Kidney capillary endothelial cell (primary cell): ENCODE results near the gene WBP1.
"Not testable (repeated sequence)": the region's sequence is repeated elsewhere in the genome, so short reads cannot be mapped to it uniquely, and the experiment has no call there.

ENCODE experiments used
- DNase-seq: peaks from one replicate; pipeline ENCODE4 v3.0.0-alpha.2; 2018; ENCODE audit warnings: low spot score

The WBP1 gene

DNA sequence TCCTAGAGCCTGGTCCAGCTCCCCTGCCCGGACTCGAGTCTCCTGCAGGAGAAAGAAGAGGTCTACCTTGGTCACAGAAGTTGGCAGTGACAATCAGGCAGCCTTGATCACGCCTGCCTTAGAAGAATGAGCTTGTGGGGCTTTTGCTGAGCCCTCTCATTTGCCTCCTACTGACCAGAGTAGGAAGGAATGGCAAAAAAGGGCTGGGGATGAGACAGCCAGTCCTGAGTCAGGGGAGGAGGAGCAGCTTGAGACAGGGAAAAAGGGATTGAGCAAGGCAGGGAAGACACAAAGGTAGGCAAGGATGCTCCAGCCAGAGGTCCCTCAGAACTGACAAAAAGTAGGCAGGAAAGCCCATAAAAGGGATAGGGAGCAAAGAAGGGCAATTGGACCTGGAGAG, 30.7 kb upstream of the WBP1 start:
- no peak for DNase-seq

DNA sequence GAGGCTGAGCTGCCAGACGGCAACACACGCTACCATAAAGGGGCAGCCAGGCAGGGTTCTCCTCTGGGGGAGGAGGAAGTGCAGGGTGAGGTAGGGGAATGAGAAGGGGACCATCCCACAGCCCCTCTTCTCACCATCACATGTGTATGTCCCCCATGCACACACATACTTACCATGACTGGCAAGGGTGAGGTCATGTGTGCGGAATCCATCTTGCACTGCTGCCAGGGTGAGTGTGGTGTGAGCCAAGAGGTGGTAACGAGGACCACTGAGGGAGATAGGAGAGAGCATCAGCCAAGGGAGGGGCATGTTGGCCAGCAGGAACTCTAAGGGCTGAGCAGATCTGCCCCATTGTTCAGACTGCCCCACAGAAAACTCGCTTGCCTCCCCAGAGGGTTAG, 29.6 kb upstream of the WBP1 start:
- no peak for DNase-seq

DNA sequence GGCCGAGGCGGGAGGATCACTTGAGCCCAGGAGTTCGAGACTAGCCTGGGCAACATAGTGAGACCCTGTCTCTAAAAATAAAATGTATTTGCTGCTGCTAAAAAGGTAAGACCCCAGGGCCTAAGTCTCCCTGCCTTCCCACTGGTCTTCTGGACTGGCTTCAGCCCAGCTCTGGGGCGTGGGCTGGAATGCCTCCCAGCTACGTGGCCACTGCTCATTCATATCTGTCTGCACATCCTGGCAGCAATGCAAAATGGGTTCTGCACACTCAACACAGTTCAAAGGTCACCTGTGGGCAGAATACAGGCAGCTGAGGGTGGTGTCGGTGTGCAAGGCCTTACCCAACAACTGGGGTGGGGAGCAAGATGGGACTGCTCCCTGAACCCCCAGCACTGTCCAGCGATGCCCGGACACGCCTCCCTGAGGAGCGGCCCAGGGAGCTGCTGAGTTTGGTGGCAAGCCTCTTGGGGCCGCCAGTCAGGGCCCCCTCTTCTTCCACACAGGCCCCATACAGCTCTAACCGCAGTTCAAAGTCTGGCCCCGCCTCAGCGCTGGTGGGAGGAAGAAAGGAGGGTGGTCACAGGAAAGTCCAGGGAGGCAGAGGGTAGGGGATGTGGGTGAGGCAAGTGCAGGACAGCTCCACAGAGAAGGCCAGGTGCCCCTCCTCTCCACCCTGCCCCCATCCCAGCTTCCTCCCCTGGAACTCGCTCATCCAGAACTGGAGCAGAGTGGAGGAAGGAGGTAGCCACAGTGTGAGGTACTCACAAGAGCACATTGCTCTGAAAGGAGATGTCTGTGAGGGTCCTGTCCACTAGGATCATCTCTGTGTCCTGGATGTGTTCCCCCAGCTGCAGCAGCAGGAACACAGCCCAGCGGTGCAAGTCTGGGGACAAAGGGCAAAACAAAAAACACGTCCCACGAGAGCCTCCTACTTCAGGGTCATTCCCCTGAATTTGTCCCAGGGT, 28.5 kb upstream of the WBP1 start:
- no peak for DNase-seq

DNA sequence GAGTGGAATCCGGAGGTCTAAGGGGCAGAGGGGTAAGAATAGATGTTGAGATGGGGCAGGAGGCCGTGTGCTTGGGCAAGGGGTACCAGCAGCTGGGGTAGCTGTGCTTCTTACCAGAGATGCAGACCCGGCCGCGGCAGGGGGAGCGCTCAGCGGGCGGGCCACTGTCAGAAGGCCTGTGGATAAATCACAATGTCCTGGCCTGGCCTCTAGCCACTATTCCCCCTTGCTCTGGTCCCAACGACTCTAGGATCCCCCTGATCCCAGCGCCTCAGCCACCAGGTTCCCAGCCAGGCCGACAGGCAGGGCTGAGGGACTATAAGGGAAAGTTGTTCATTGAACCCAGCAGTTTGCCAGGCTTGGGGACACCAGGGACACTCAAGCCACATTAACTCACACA, 27.7 kb upstream of the WBP1 start:
- DNase-seq, result no peak

DNA sequence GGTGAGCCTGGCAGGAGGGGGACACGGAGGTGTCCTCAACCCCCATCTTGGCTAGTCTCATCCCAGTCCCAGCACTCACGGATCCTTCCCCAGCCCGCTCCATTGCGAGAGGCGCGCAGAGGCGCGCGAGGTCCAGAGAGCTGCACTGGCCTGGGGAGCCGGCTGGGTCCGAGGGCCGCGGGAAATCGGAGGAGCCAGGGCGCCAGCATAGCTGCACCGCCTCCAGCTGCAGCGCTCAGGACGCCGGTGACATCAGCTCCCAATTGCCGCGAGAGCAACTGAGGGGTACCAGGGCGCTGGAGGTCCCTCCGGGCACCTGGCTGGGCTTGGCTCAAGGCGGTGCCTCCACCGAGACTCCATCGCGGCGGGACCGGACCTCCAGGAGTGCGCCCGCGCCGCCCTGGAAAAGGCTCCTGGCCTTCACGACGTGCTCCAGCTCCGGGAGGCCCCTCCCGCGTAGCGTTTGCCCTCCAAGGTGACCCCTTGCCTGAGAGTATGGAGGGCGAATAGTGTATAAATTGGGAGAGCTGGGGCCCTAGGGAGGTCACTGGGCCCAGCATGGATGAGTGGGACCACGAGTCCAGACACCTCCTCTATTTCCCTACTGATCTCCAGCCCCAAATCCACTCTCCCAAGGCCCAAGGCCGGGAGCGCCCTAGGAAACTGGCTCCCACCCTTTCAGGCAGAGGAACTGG, 22.0 kb upstream of the WBP1 start:
- DNase-seq, result no peak

DNA sequence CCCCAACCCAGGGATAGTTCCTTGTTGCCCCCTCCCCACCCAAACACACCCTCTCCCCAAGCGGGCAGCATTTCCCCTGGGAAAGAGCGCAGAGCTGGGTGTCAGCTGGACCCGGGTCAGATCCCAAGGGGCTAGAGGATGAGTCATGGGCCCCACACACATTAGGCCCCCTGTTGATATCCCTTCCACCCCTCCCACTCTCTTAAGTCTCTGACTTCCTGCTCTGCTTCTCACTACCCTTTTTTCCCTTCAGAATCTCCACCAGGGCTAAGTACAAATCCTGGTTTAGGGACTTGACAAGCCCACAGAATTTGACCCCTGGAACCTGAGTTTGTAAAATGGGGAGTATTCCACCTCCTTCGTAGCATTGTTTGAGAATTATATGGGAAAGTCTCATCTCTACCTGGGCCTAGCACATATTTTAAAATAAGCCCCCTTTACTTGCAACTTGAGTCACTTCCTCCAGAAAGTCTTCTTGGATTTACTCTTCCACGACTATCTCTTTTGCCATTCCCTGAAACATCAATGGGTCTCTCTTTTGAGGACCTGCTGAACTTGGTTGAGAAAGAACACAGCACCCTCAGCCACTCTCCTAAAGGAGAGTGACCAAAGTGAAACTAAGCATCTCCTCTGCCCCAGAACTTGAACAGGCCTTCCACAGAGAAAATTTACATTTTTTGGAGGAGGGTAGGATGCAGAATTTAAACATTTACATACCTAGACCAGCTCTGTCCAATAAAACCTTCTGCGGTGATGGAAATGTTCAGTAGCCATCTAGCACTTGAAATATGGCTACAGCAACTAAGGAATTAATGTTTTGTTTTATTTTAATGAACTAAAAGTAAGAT, 21.2 kb upstream of the WBP1 start:
- no peak for DNase-seq

DNA sequence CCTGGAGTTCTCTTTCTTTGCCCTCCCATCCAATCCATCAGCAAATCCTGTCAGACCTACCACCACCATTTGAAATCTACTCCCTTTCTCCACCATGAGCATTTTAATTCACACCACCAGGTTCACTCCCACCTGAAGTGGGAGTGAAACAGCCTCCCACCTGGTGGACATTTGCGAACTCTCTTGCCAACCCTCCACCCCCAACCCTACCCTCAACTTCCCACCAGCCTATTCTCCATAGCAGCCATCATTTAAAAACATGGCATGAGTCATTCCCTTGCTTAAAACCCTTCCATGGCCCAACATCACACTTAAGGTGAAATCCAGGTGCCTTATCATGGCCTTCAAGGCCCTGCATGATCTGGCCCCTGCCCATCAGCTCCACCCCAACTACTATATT, 20.0 kb upstream of the WBP1 start:
- DNase-seq, result no peak

DNA sequence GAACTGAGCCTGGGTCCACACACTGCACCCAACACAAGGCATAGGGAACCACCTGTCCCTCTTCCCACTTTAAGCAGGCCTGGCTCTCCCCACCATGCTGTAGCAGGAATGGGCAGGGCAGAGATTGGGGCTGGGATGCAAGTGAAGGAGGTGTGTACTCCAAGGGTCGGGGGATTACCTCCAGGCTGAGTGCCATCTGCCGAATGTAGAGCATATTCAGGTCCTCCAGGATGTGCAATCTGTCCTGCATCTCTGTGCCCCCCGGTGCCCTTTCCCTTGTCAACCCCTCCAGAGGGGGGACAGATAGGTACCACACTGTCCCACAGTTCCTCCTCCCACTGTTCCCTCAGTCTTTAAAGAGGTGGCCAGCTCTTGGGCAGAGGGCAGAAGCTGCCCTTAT, 18.9 kb upstream of the WBP1 start:
- DNase-seq, result no peak

DNA sequence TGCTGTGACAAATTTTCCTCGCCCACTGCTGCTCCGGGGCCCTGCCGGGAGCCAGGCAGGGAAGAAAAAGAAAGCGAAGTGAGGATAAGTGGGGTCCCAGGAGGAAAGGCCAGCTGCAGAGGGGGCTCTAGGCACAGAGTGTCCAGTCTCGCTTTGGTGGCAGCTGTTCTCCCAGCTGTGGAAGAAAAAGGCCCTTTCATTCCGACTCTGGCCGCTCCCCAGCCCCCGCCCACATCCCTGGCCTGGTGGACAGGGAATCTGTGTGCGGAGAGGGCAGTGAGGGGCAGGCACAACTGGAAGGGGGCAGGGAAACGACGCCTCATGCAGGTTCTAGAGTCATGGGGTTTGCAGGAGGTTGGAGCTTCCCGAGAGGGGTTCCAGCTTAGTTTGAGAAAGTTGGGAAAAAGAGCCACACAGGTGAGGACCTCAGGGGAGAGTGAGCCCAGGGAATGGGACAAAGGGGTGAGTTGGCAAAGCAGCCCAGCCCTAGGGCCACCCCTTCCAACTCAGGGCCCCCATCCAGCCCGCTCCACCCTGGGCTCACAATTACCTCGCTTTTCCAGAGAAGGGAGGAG, 18.3 kb upstream of the WBP1 start:
- DNase-seq, result no peak

DNA sequence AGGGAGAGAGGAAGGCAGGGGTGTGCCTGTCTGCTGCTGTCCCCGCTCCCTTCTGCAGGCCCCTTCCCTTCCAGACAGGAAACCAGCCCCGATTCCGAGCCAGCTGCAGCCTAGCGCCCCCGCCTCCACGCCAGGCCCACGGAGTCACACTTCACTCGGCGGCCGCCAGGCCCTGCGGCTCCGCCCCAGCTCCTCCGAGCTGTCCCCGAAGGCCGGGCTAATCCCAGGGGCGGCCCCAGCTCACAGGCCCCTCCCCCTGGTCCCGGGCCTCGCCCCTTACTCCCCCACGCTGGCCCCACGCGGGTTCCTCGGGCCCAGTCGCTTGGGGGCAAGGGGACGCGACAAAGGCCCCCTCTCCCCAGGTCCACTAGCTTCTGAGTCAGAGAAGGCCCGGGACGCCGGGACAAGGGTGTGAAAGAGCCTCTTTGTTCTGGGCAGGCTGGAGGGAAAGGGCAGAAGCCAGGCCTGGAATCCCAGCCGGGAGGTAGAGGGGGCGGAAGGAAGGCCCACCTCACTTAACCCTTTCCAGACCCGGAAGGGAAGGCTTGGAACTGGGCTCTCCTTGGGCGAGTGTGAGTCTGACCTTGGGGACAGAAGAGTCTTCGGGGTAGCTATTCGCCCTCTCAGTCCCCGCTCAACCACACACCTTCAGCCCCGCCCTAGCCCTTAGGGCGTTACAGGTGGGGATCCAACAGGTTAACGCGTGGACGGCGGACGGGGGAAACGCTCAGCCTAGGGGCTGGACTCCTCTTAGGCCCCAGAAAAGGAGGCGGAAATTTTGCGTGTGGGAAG, 17.7 kb upstream of the WBP1 start:
- peak; percentile 60 for DNase-seq

DNA sequence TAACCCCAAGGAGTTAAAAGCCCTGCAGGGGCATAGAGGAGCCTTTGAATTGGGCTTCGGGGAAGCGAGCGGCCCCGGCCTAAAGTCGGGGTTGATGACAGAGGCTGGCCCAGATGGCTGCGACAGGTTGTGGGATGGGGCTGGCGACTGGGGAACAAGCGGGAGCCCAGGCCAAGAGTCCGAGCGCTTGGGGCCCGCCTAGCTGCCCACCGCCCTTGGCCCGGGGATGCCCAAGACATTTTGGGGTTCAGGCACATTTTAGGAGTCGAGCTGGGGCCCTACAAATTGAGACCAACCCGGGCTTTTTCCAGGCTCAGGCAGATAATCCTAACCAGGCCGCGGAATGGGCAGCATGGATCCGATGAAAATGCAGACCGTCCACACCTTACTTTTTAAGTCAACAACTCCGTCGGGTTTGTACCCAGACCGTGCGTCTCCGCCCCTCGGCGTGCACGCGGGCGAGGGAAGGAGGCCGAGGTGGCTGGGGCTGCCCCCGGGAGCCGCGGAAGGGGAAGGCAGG, 17.0 kb upstream of the WBP1 start:
- no peak for DNase-seq

DNA sequence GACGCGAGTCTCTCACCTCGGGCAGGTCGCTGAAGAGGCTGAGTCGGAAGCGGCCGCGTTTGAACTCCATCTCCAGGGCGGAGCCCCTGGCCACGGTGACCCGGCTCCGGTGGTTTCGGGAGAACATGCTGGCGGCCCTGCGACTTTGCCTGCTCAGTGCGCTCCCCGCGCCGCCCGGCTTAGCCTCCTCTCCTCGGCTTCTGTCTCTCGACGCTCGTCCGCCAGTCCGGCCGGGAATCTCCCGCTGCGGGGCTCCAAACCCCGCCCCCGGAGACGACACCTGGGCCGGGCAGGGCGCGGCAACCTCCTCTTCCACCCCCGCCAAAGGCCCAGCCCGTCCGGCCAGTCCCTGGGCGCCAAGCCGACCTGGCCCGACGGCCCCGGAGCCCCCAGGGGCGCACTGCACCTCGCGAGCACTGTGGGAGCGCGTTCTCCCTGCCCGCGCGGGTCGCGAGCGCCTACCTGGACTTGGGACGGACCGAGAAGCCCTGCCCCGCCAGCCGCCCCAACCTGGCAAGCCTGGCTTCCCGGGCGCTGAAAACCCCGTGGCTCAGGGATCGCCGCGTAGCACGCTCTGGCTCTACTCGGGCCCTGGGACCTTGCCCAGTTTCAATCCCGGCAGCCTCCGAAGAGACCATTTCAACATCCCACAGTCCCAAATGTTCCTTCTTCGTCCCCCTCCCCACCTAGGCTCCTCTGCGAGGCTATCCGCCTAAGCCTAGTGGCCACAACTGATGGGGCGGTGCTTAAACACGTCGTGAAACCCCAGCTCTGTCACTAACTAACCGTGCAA, 16.4 kb upstream of the WBP1 start, which contains the start of gene RTKN:
RTKN (minus strand) TSS at position 248 of the 793 bp plus-strand sequence; CDS start at position 127, 121 bp downstream.
- no peak for DNase-seq

DNA sequence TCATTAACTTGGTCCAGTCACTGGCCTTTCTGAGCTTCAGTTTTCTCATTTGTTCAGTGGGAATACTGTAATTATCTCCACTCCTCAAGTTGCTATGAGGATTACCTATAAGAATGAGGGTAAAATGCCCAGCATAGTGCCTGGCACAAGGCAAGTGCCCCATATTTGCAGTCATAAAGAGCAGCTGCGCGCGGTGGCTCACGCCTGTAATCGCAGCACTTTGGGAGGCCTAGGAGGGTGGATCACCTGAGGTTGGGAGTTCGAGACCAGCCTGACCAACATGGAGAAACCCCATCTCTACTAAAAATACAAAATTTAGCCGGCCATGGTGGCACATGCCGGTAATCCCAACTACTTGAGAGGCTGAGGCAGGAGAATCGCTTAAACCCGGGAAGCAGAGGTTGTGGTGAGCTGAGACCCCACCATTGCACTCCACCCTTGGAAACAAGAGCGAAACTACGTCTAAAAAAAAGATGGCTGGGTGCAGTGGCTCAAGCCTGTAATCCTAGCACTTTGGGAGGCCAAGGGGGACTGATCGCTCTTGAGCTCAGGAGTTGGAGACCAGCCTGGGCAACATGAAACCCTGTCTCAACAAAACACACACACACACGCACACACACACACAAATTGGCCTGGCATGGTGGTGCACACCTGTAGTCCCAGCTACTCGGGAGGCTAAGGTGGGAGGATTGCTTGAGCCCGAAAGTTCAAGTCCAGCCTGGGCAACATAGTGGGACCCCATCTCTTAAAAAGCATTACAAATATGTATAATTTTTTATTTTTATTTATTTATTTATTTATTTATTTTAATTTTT, 15.5 kb upstream of the WBP1 start:
- DNase-seq, result not testable (repeated sequence)

DNA sequence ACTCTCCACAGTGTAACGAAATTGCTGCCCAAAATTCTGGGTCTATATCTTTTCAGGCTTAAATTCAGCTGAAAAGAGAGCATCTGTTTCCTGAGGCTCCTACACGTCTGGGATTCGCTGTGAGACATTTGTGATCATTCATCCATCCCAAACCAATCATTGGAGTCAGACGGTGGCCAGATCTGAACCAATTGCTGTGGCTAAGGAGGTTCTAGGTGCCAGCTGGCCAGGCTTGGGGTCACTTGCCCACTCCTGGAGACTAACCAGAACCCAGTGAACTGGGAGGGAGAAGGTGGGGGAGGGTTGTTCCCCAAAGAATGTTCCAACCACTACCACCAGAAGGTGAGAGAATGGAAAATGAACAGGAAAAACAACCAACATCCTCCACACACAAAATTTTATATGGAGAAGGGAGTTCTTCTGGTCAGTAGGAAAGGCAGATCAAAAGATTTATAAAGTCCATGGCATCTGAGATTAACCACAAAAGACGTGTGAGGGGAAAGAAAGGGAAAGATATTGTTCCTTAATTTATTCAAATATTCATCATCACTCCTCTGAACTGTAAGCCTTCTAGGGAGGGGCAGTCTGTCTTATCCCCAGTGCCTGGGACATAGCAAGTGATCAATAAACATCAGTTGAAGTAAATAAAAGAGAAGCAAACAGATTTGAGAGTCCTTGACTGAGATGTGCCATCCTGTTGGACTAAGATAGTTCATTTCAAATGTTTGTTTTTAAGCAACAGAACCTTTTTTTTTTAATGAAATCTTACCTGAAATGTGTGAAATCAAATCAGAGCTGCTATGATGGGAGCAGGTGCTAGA, 13.5 kb upstream of the WBP1 start:
- no peak for DNase-seq

DNA sequence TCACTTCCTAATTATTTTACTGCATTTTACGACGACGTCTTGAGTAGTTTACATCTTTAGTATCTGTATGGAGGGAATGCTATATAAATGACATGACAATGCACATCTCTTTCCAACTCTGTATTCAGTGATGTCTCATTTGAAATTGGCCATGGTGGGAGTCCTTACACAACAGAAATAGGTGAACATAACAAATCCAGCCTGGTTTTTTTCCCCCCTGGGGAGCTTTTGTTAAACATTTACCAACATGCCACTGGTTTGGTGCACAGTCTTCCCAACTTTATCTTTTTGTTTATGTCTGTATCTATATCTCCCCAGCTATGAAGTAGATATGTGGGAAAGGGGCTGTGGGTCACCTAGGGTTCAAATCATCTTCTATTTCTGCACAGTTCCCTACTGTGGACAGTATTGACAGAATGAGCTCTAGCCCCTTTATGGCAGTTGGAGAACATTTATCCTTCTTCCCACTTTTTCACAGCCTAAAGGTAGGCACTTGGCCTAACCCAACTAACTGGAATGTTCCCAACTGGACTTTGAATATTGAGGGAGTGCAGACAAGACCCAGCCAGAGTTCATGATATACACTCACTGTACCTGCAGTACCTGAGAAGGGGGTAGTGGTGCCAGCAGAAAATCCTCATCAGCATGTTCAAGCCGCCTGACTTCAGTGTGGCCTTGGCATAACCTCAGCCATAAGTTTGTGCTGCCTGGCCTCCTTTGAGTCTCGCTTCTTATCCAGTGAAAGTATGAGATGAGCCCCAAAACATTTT, 10.8 kb upstream of the WBP1 start:
- no peak for DNase-seq

DNA sequence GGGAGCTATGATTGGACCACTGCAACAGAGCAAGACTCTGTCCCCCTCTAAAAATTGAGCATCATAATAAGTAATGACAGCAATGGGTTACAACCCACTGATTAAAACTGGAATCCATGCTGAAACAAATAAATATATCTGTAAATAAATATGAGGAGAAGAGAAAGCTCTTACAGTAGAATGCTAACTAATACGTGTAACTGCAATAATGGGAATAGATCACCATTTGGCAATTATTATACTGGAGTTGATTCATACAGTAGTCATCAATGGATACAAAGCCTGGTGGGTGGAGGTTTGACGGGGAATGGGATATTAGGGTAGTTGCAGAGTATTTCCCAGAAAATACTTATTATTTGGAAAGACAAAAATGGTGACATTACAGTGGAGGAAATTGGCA, 9.5 kb upstream of the WBP1 start:
- DNase-seq, result no peak

DNA sequence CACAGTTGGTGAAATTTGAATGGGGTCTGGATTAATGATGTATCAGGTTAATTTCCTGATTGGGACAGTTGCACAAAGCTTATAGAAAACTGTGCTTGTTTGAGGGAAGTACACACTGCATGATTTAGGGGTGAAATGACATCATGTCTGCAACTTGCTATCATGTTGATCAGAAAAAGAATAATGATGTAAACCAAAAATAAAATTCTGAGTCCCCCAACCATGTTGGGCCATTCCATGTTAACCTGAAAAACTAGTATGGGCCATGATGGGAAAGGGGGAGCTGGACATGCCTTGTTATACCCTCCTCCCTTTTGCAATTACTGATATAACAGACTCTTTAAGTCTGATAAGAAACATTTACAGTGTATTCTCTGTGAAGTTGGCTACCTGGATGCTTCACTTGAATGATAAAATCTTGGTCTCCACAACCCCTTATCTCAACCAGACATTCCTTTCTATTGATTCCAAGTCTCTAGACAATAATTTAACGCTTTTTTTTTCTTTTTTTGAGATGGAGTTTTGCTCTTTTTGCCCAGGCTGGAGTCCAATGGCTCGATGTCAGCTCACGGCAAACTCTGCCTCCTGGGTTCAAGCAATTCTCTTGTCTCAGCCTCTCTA, 7.6 kb upstream of the WBP1 start:
- no peak for DNase-seq
